Measurements from ENCODE around the gene FOXM1.

DNA sequence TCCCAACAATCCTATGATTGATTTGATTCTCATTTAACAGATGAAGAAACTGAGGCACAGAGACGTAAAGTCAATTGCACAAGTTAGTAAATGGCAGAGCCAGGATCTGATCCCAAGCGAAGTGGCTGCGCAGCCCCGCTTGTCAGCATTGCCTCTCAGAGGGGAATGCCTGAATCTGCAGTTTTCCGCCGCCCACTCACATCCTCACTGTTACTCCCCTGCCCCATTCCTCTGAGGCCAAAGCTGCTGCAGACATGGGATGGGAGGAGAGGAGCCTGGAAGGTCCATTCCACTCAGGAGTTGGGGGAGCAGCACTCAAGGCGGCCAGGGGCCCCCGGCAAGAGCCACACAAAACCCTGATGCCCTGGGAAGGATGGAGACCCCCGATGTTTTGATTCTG, 43.2 kb downstream of the FOXM1 start:
- TF ChIP-seq, protein P1, sequence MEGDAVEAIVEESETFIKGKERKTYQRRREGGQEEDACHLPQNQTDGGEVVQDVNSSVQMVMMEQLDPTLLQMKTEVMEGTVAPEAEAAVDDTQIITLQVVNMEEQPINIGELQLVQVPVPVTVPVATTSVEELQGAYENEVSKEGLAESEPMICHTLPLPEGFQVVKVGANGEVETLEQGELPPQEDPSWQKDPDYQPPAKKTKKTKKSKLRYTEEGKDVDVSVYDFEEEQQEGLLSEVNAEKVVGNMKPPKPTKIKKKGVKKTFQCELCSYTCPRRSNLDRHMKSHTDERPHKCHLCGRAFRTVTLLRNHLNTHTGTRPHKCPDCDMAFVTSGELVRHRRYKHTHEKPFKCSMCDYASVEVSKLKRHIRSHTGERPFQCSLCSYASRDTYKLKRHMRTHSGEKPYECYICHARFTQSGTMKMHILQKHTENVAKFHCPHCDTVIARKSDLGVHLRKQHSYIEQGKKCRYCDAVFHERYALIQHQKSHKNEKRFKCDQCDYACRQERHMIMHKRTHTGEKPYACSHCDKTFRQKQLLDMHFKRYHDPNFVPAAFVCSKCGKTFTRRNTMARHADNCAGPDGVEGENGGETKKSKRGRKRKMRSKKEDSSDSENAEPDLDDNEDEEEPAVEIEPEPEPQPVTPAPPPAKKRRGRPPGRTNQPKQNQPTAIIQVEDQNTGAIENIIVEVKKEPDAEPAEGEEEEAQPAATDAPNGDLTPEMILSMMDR (IDR thresholded peaks at IDR 0.05), result no peak
- no peak for TF ChIP-seq POLR2A (IDR thresholded peaks at IDR 0.05)
